ENCODE results near the gene LSR. TPM values are rescaled to one million over a fixed set of nuclear protein-coding genes. Genes with fewer than 3 reads are reported as not detected.

LSR gene
- polyA plus RNA-seq, 1 experiment = 0.42 TPM

DNA sequence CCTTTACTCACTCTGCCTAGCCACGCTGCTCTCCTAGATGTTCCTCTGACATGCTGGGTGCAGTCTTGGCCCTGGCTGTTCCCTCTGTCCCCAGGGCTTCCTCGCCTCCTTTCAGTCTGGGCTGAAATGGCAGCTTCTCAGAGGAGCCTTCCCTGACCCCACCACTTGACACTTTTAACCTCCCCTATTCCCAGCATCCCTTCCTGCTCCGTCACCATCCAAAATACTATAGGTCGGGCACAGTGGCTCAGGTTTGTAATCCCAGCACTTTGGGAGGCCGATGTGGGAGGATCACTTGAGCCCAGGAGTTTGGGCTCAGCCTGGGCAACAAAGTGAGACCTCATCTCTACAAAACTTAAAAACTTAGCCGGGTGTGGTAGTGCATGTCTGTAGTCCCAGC is 22.9 kb upstream of the LSR start:
- peaks cover 1% of the 10 kb centered on the region; the same call in 1 of the 2 replicates for H3K27me3 ChIP-seq (ENCODE audit: control insufficient read depth, insufficient read depth, low read length)
- no peak for DNase-seq (ENCODE audit: low read depth)
- ChIA-PET CTCF (no interaction called here), POLR2A (no interaction called here)
- TF ChIP-seq, protein P1, sequence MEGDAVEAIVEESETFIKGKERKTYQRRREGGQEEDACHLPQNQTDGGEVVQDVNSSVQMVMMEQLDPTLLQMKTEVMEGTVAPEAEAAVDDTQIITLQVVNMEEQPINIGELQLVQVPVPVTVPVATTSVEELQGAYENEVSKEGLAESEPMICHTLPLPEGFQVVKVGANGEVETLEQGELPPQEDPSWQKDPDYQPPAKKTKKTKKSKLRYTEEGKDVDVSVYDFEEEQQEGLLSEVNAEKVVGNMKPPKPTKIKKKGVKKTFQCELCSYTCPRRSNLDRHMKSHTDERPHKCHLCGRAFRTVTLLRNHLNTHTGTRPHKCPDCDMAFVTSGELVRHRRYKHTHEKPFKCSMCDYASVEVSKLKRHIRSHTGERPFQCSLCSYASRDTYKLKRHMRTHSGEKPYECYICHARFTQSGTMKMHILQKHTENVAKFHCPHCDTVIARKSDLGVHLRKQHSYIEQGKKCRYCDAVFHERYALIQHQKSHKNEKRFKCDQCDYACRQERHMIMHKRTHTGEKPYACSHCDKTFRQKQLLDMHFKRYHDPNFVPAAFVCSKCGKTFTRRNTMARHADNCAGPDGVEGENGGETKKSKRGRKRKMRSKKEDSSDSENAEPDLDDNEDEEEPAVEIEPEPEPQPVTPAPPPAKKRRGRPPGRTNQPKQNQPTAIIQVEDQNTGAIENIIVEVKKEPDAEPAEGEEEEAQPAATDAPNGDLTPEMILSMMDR (IDR thresholded peaks at IDR 0.05; ENCODE audit: insufficient read depth, low read depth, low read length) = no peak
- no peaks in the 10 kb centered on the region for H3K36me3 ChIP-seq (ENCODE audit: control insufficient read depth, insufficient read depth, low read length)
- no peak overlapping the region for H3K4me3 ChIP-seq (ENCODE audit: low read depth, low read length)

DNA sequence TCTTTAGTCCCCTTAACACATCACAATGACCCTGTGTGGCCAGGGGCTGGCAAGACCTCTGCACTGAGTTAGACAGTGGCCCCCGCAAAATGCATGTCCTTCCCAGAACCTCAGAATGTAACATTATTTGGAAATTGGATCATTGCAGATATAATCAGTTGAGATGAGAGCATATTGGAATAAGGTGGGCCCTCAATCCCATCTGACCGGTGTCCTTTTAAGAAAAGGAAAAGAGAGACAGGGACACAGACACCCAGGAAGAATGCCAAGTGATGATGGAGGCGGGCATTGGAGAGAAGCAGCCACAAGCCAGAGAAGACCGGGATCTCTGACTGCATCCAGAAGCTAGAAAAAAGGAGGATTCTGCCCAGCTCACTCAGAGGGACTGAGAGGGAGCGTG is 22.1 kb upstream of the LSR start:
- Histone ChIP-seq H3K4me3 (ENCODE audit: low read depth, low read length) (no peak overlapping the region), H3K36me3 (ENCODE audit: control insufficient read depth, insufficient read depth, low read length) (no peaks in the 10 kb centered on the region), H3K27me3 (ENCODE audit: control insufficient read depth, insufficient read depth, low read length) (peaks cover 2% of the 10 kb centered on the region; the same call in 1 of the 2 replicates)
- TF ChIP-seq, protein P1 (IDR thresholded peaks at IDR 0.05; ENCODE audit: insufficient read depth, low read depth, low read length) = no peak
- no peak for DNase-seq (ENCODE audit: low read depth)
- ChIA-PET POLR2A (no interaction called here), CTCF (no interaction called here)

GRCh38 chr19:35228177-35228930 is 20.4 kb upstream of the LSR start, which contains the start of gene FAM187B:
Gene FAM187B, minus strand, starts transcription at chr19:35228739. Its CDS starts 59 bp downstream, at chr19:35228680.
- ChIA-PET POLR2A (no interaction called here), CTCF (interaction anchor here (0.6 kb wide), 1 partner anchor 24 kb away, joined by 3 read pairs; no protein-coding TSS in a partner anchor)
- TF ChIP-seq, protein P1 (IDR thresholded peaks at IDR 0.05; ENCODE audit: insufficient read depth, low read depth, low read length) = no peak
- Histone ChIP-seq H3K4me3 (ENCODE audit: low read depth, low read length) (no peak within 1 kb of the TSS), H3K27me3 (ENCODE audit: control insufficient read depth, insufficient read depth, low read length) (peaks cover 5% of the 10 kb centered on the region; the same call in 1 of the 2 replicates), H3K36me3 (ENCODE audit: control insufficient read depth, insufficient read depth, low read length) (no peaks in the 10 kb centered on the region)
- no peak for DNase-seq (ENCODE audit: low read depth)

- Histone ChIP-seq H3K27me3 (ENCODE audit: control insufficient read depth, insufficient read depth, low read length) (peaks cover 5% of the 10 kb centered on the region; the same call in 1 of the 2 replicates), H3K36me3 (ENCODE audit: control insufficient read depth, insufficient read depth, low read length) (no peaks in the 10 kb centered on the region), H3K4me3 (ENCODE audit: low read depth, low read length) (no peak overlapping the region)
- TF ChIP-seq, protein P1 (IDR thresholded peaks at IDR 0.05; ENCODE audit: insufficient read depth, low read depth, low read length) = no peak
- DNase-seq (ENCODE audit: low read depth) = no peak
- POLR2A ChIA-PET = interaction anchor here (0.7 kb wide), 1 partner anchor 9 kb away, joined by 9 read pairs; no protein-coding TSS in a partner anchor
- CTCF ChIA-PET = no interaction called here
Observed at GRCh38 chr19:35229601-35230000, 19.2 kb upstream of the LSR start.

- H3K27me3 ChIP-seq (ENCODE audit: control insufficient read depth, insufficient read depth, low read length) = 0 out of 2 replicates have a peak, but pooled peaks cover 3% of the 10 kb centered on the region
- H3K4me3 ChIP-seq (ENCODE audit: low read depth, low read length) = no peak overlapping the region
- DNase-seq (ENCODE audit: low read depth) = no peak
- ChIA-PET CTCF (no interaction called here), POLR2A (no interaction called here)
- no peaks in the 10 kb centered on the region for H3K36me3 ChIP-seq (ENCODE audit: control insufficient read depth, insufficient read depth, low read length)
- TF ChIP-seq, protein P1 (IDR thresholded peaks at IDR 0.05; ENCODE audit: insufficient read depth, low read depth, low read length) = no peak
Observed at GRCh38 chr19:35231956-35232645, 16.7 kb upstream of the LSR start.
